ENCODE results near the gene TEX28.
"Not testable (repeated sequence)": the region's sequence is repeated elsewhere in the genome, so short reads cannot be mapped to it uniquely, and the experiment has no call there.

The TEX28 gene

DNA sequence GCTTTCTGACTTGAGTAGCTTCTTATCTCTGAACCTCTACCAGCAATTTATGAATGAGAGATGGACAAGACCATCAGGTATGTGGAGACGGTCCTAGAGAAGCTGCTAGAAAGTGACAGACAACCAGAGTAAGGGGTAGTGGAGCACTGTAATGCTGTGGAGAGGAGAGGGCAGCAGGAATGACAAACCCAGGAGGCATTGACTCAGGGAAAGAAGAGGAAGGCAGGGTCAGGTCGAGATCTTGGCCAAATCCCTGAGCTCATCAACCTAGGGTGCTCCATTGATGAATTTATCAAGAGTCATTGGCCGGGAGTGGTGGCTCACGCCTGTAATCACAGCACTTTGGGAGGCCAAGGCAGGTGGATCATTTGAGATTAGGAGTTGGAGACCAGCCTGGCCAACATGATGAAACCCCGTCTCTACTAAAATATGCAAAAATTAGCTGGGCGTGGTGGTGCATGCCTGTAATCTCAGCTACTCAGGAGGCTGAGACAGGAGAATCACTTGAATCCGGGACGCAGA is 54.9 kb downstream of the TEX28 start:
- not testable (repeated sequence) for DNase-seq

DNA sequence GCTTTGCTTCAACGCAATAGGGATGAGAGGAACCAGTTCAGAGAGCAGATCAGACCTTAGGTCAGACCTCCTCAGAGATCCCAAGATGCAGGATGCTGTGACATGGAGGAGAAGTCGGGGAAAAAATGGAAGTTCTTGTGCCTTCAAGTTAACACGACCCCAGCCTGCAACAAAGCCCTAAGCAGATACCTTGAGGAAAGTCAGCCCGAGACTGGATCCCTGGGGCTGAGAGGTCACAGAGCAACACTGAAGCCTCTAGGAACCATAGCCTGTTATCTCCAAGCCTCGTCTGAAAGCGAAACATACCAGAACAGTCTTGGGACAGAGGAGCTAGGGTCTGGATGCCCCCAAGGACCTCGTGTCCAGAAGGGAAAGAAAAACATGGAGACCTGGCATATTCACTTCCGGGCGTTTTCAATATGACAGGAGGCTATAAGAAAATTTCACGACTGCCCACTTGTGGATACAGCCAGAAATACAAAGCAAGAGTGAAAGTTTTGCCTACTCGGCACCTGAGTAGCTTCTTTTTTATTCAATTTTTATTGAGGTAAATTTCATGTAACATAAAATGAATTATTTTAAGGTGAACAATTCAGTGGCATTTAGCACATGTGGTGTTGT is 55.9 kb downstream of the TEX28 start:
- DNase-seq = not testable (repeated sequence)

DNA sequence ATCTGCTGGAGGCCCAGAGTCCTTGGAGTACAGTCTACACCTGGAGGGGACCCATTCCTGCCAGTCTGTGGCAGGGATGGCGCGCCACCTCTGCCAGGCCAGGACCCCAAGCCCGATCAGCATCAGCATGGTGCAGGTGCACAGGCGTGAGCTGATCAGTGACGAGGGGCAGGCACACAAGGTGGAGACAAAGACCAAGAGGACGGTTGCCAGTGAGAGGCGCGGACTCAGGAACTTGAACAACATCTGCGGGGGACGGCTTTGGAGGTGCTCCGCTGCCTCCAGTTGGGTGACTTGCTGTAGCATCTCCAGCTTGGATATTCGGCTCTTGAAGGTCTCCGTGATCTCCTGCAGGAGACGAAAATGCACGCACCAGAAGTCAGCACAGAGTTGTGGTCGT is 61.3 kb downstream of the TEX28 start:
- DNase-seq = not testable (repeated sequence)

DNA sequence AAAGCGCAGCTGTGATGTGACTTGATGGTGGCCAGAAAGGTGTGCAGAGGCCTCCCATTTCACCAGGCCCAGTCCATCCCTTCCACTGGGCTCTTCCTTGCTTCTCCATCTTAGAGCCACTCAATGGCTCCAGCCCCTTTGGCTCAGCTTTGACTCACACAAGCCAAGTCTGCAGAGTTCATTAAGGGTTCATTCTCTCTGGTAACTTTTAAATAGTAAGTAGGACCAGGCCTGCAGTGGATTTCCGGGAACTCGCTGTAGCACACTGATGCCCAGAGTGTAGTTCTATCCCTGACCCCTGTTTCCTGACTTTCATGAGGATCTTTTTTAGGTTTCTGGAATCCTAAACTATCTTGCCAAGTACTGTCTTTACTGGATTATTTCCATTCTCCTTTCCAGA is 63.5 kb downstream of the TEX28 start:
- DNase-seq = not testable (repeated sequence)

DNA sequence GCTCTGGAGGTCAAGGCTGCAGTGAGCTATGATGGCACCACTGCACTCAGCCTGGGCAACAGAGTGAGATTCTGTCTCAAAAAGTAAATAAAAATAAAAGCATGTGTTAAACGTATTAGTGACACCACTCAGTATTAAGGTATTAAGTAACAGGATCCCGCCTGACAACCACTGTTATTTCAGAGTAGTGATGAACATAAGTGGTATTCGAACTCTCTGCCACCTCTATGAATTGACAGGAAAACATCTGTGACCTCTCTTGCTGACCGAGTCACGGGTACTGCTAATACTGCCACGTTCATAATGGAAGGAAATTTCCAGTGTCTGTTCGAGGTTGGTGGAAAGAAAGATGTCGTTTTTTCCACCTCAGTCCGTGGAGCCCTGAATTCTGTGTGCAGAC is 68.2 kb downstream of the TEX28 start:
- not testable (repeated sequence) for DNase-seq

DNA sequence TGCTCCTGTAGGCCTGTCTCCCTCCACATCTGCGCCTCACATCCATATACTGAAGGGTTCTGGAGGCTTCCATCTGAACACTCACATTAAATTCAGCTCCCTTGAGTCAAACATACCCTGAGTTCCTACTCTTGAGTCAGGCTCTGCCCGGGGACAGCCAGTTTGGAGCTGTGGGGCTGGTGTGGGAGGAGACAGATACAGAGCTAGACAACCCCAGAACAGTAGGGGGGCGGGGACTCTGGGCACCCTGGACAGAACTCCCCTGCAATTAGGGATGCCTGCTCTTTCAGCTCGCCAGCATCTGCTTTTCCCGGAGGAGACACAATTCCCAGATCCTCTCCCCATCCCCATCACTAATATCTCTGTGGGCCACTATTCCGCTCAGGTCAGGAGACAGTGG is 69.6 kb downstream of the TEX28 start:
- DNase-seq = not testable (repeated sequence)

Data from SHP77 treated with DMSO at 0.1 percent for 48 hours (cell line).